Gastroesophageal sphincter (tissue), 4 donors: Measurements from ENCODE around the gene PSMC1. TPM values are rescaled to one million over a fixed set of nuclear protein-coding genes. Genes with fewer than 3 reads are reported as not detected.
A peak's percentile ranks its signal among the peaks of the same experiment; 100 is the strongest.
"Not testable (repeated sequence)": the region's sequence is repeated elsewhere in the genome, so short reads cannot be mapped to it uniquely, and the experiment has no call there.

Experiments
- ATAC-seq: fragments of 150-250 bp; one replicate; pipeline ENCODE4 v1.9.1; 2016; ENCODE audit warnings: mild to moderate bottlenecking, moderate library complexity
- H3K27ac ChIP-seq, 4 donors: fragments of 200-600 bp; sonication (generic) in 3 of 4; 1 replicate in 3 of 4; 2 replicates in 1 of 4; pipeline ENCODE4 v1.5.1; 2016 to 2019
- H3K27me3 ChIP-seq: fragments of 200-600 bp; sonication (generic); one replicate; pipeline ENCODE4 v1.5.1; 2019
- H3K36me3 ChIP-seq, 2 donors: fragments of 200-600 bp; sonication (generic); one replicate each; pipeline ENCODE4 v1.5.1; 2019; ENCODE audit warnings: control low read depth in 1 of 2
- H3K4me1 ChIP-seq, 3 donors: fragments of 200-600 bp; sonication (generic); 1 replicate in 2 of 3; 2 replicates in 1 of 3; pipeline ENCODE4 v1.5.1; 2016 to 2019; ENCODE audit warnings: control low read depth in 2 of 3
- H3K4me3 ChIP-seq, 2 donors: fragments of 200-600 bp; sonication (generic); one replicate each; pipeline ENCODE4 v1.5.1; 2019; ENCODE audit warnings: mild to moderate bottlenecking in 1 of 2, moderate library complexity in 1 of 2
- H3K9me3 ChIP-seq, 3 donors: fragments of 200-600 bp; sonication (generic); one replicate each; pipeline ENCODE4 v1.5.1; 2017 to 2019; ENCODE audit warnings: control low read depth in 2 of 3
- CTCF ChIP-seq, 4 experiments: fragments of 200-600 bp in 2 of 4; fragments of 450-650 bp in 2 of 4; sonication (generic) in 1 of 4; IDR thresholded peaks; one replicate each; pipeline ENCODE4 v1.5.1; 2017 to 2019; ENCODE audit warnings: antibody characterized with exemption in 4 of 4, mild to moderate bottlenecking in 2 of 4, moderate library complexity in 2 of 4
- EP300 ChIP-seq: sonication (generic); formaldehyde crosslinking; IDR thresholded peaks from one replicate; pipeline ENCODE4 v1.6.1; 2017; ENCODE audit warnings: antibody characterized with exemption, mild to moderate bottlenecking
- POLR2A ChIP-seq, 2 donors: fragments of 450-650 bp; IDR thresholded peaks; one replicate each; pipeline ENCODE4 v1.6.1; 2017; ENCODE audit warnings: antibody characterized with exemption in 2 of 2, mild to moderate bottlenecking in 2 of 2, moderate library complexity in 1 of 2
- POLR2AphosphoS5 ChIP-seq: sonication (generic); formaldehyde crosslinking; IDR thresholded peaks from one replicate; pipeline ENCODE4 v1.6.1; 2017; ENCODE audit warnings: antibody characterized with exemption
- WGBS, 2 donors: methylation state at CpG; one replicate each; pipeline ENCODE4 v1.1.5; 2018; ENCODE audit warnings: low coverage in 1 of 2; 5-methylcytosine and 5-hydroxymethylcytosine counted together
- total RNA-seq, 4 donors: library from RNA; depleted of rRNA; stranded (reverse); fragments of >200 nt; gene quantifications; one replicate each; pipeline ENCODE4 v1.1.0, GENCODE V29; 2016

PSMC1 gene
- total RNA-seq = 100 to 1,000 TPM; 147 to 228 (median 150) TPM

- H3K4me1 ChIP-seq = peaks cover 5 to 18% (median 8%) of the 10 kb centered on the region in 3 donors
- peak within 1 kb of the TSS; percentile 92 to 94 for H3K4me3 ChIP-seq
- peak; percentile 95 for TF ChIP-seq POLR2AphosphoS5
- peak; percentile 16 to 44 for TF ChIP-seq POLR2A (IDR thresholded peaks at IDR 0.05)
- no peak for TF ChIP-seq EP300
- TF ChIP-seq CTCF (IDR thresholded peaks at IDR 0.05) = peak in 1 of 4 experiments; percentile 25
- H3K27me3 ChIP-seq = peaks cover 8% of the 10 kb centered on the region
- peaks cover 8 to 24% of the 10 kb centered on the region in 2 donors for H3K36me3 ChIP-seq
- no peaks in the 10 kb centered on the region for H3K9me3 ChIP-seq
- 0% methylated on average over 22 of the region's 55 CpGs for WGBS, 2 donors
- ATAC-seq = peak; percentile 98
- peak within 1 kb of the TSS; percentile 57 to 84 (median 79) for H3K27ac ChIP-seq
Observed at GRCh38 chr14:90256354-90257131, at the start of gene PSMC1. Gene PSMC1 (plus strand): TSS chr14:90256553. CDS start chr14:90256598, 45 bp downstream.

- Histone ChIP-seq H3K27me3 (no peaks in the 10 kb centered on the region), H3K36me3 (no peaks in the 10 kb centered on the region), H3K4me3 (no peak overlapping the region), H3K27ac (no peak overlapping the region), H3K9me3 (peaks cover 0 to 10% (median 0%) of the 10 kb centered on the region in 3 donors), H3K4me1 (no peaks in the 10 kb centered on the region)
- WGBS, 2 donors = 80 to 100% methylated on average over 2 of the region's 7 CpGs
- TF ChIP-seq CTCF (IDR thresholded peaks at IDR 0.05) (no peak), EP300 (no peak)
- ATAC-seq = no peak
Observed at GRCh38 chr14:90213099-90213748, 43.1 kb upstream of the PSMC1 start.

DNA sequence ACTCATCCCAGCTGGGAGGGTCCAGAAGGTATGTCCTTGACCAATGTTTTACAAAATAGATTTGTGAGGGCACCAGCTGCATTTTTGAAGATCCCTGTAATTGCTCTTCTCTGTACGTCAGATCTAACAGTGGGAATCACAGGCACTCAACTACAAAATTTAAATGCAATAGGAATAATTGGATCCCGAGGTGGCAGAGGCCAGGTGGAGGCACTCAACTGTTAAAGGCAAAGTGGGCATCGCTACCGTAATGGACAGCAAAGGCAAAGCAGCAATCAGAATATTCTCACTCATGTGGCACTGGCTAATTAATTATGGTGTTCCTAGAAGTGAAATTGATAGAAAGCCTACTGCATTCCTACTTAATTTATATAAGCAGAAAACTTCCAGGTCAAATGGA lies 27.9 kb upstream of the PSMC1 start:
- no peak overlapping the region for H3K4me3 ChIP-seq
- H3K4me1 ChIP-seq = no peaks in the 10 kb centered on the region
- TF ChIP-seq POLR2A (IDR thresholded peaks at IDR 0.05) = no peak
- TF ChIP-seq POLR2AphosphoS5 = no peak
- no peak for TF ChIP-seq CTCF (IDR thresholded peaks at IDR 0.05)
- no peak for TF ChIP-seq EP300
- no peak for ATAC-seq
- H3K27me3 ChIP-seq = no peaks in the 10 kb centered on the region
- H3K36me3 ChIP-seq = no peaks in the 10 kb centered on the region
- no peak overlapping the region for H3K27ac ChIP-seq
- H3K9me3 ChIP-seq = peaks cover 0 to 21% (median 0%) of the 10 kb centered on the region in 3 donors
- WGBS, 2 donors = 73 to 85% methylated on average over 2 to 4 of the region's 4 CpGs

DNA sequence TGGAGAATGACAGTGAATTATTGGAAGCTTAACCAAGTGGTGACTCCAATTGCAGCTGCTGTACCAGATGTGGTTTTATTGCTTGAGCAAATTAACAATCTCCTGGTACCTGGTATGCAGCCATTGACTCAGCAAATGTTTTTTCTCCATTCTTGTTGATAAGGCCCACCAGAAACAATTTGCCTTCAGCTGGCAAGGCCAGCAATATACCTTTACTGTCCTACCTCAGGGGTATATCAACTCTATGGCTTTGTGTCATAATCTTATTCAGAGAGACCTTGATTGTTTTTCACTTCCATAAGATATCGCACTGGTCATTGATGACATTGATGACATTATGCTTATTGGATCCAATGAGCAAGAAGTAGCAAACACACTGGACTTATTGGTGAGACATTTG lies 26.4 kb upstream of the PSMC1 start:
- H3K27ac ChIP-seq, H3K4me1 ChIP-seq, H3K9me3 ChIP-seq, ATAC-seq, H3K4me3 ChIP-seq, H3K36me3 ChIP-seq, H3K27me3 ChIP-seq: not testable (repeated sequence)
- WGBS, 2 donors = 91 to 100% methylated on average over 1 of the region's 1 CpG

DNA sequence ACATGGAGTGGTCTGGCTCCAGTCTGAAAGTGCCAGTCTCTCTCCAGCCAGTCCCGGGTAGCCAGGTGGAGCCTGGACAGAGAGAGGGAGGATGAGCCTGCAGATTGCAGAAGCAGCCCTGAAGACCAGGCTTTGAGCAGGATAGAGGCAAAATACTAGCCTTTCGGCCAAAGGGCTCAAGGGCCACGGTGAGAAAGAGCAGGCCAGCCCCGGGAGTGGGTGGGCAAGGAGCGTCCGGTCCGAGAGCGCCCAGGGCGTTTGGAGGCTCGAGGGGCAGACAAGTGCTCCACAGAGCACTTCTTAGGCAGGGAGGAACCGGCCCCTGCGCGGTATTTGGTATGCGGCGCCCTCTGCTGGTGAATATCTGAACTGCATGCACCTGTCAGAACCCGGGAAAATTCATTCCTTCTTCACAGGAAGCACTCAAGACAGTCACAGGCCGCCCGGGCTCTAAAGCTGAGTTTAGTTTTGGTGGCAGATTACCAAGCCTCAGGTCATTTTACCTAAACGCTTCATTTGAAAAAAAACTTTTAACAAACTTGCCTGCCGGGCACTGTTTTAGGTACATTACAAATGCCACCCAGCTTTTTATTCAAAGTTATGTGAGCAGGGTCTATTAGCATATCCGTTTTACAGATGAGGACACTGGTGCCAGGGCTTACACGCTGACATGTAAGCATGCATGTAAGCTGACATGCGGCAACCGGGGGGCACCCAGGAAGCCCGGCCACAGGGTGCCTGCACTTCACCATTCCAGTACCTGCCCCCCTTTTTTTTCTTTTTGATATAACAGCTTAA lies 21.0 kb upstream of the PSMC1 start:
- no peak for TF ChIP-seq POLR2AphosphoS5
- TF ChIP-seq EP300 = no peak
- peak; percentile 31 to 86 (median 70) for TF ChIP-seq CTCF (IDR thresholded peaks at IDR 0.05)
- H3K4me3 ChIP-seq = no peak overlapping the region
- H3K9me3 ChIP-seq = peaks cover 0 to 52% (median 5%) of the 10 kb centered on the region in 3 donors
- no peaks in the 10 kb centered on the region for H3K4me1 ChIP-seq
- H3K27me3 ChIP-seq = peaks cover 29% of the 10 kb centered on the region
- no peak for ATAC-seq
- no peak overlapping the region for H3K27ac ChIP-seq
- WGBS, 2 donors = 14 to 41% methylated on average over 6 to 8 of the region's 25 CpGs
- no peaks in the 10 kb centered on the region for H3K36me3 ChIP-seq
